ENCODE data around the gene LKAAEAR1.

LKAAEAR1 gene

DNA sequence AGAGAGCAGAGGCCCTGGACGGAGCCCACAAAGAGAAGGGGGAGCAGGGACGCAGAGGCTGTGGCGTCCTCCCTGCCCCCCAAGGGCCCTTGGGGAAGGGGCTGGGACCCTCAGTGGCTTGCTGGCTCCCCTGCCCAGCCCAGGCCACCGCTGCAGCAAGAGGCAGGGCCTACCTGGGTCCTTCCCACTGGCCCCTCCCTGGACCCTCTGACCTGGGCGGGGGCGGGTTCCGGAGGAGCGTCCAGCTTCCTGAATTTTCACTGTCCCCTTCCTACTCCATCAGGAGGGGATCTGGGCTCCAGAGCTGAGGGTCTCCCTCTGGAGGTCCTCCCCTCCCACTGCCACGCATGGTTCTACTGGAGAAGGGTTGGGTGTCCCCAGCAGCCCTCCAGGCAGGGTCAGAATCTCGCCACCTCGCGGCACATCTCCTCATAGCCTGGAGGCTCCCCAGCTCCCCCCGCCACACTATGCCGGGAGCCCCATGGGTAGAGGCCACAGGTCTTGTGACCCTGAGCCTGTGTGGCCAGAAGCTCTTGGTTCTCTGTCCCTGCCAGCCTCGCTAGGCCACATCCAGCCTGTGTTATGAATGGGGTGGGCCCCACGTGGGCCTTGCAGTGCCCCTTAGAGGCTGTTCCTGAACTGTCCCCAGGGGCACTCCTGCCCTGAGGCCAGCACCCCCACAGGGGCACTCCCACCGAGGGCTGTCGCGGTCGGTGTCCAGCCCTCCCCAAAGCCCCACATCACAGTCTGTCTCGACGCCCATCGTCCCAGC is 33.8 kb downstream of the LKAAEAR1 start:
- no peaks in the 10 kb centered on the region for H3K9me3 ChIP-seq (ENCODE audit: control insufficient read depth, low read length)
- H3K36me3 ChIP-seq (ENCODE audit: control insufficient read depth, insufficient read depth, low read length): no peaks in the 10 kb centered on the region
- H3K4me3 ChIP-seq (ENCODE audit: insufficient read depth, low read depth, low read length, poor library complexity, severe bottlenecking): no peak overlapping the region
- H3K27me3 ChIP-seq (replicated peaks; ENCODE audit: control insufficient read depth, insufficient read depth, low read length, poor library complexity, severe bottlenecking): peaks cover 44% of the 10 kb centered on the region
- H3K4me1 ChIP-seq (ENCODE audit: control insufficient read depth, insufficient read depth, low read length, poor library complexity, severe bottlenecking): peaks cover 16% of the 10 kb centered on the region
- H3K27ac ChIP-seq (ENCODE audit: insufficient read depth, low read length, poor library complexity, severe bottlenecking): no peak overlapping the region
- no peak for DNase-seq

DNA sequence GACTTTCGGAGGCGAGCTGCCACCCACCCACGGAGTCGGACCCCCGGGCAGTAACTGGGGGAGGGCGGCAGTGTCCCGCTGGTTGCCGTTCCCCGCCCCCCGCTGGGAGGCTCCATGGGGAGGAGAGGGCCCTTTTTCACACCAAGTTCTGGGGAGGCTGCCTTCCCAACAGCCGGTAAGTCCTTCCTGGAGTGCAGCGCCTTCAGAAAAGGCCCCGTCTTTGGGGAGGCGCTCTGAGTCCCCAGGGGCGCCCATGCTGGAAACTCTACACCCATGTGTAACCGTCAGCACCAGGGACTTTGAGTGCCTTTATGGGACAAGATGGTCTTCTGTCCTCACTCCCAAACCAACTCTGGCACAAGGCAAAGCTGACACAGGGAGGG is 34.3 kb downstream of the LKAAEAR1 start:
- Histone ChIP-seq H3K9me3 (ENCODE audit: control insufficient read depth, low read length) (no peaks in the 10 kb centered on the region), H3K4me3 (ENCODE audit: insufficient read depth, low read depth, low read length, poor library complexity, severe bottlenecking) (no peak overlapping the region), H3K27me3 (replicated peaks; ENCODE audit: control insufficient read depth, insufficient read depth, low read length, poor library complexity, severe bottlenecking) (peaks cover 44% of the 10 kb centered on the region), H3K36me3 (ENCODE audit: control insufficient read depth, insufficient read depth, low read length) (no peaks in the 10 kb centered on the region), H3K4me1 (ENCODE audit: control insufficient read depth, insufficient read depth, low read length, poor library complexity, severe bottlenecking) (peaks cover 16% of the 10 kb centered on the region), H3K27ac (ENCODE audit: insufficient read depth, low read length, poor library complexity, severe bottlenecking) (no peak overlapping the region)
- DNase-seq: no peak

DNA sequence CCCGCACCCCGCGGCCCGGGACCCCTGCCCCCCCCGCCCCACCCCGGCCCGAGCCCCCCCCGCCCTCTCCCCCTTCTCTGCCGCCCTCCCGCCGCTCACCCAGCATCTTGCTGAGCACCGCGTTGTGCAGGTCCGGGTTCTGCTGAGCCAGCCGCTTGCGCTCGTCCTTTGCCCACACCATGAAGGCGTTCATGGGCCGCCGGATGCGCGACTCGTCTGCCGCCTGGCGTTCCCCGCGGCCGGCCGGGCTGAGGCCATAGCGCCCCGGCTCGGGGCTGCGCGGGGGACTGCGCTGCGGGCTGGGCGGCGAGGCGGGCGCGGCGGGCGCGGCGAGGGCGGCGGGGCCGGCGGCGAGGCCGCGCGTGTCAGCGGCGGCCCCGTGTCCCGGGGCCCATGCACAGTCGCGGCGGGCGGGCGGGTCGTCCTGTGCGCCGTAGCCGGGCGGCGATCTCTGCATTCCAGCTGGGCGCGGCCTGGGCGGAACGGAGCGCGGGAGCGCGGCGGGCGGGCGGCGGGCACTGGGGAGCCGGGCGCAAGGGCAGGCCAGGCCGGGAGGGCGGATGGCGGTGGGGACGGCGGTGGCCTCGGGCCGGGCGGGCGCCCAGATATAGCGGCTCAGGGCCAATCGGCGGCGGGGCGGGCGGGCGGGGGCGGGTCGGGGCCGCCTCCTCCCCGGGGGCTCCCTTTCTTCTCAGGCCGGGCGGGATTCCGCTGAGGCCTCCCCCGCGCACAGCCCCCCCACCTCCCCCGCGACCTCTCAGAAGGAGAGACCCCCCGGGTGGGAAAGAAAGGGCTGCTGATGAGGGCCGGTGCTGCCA is 34.9 kb downstream of the LKAAEAR1 start, which contains the start of gene SOX18:
SOX18 (minus strand) TSS at position 580 of the 818 bp plus-strand sequence; CDS start at position 457, 123 bp downstream.
- no peak for DNase-seq
- no peak within 1 kb of the TSS for H3K27ac ChIP-seq (ENCODE audit: insufficient read depth, low read length, poor library complexity, severe bottlenecking)
- no peaks in the 10 kb centered on the region for H3K9me3 ChIP-seq (ENCODE audit: control insufficient read depth, low read length)
- peaks cover 16% of the 10 kb centered on the region for H3K4me1 ChIP-seq (ENCODE audit: control insufficient read depth, insufficient read depth, low read length, poor library complexity, severe bottlenecking)
- peaks cover 41% of the 10 kb centered on the region for H3K27me3 ChIP-seq (replicated peaks; ENCODE audit: control insufficient read depth, insufficient read depth, low read length, poor library complexity, severe bottlenecking)
- no peak within 1 kb of the TSS for H3K4me3 ChIP-seq (ENCODE audit: insufficient read depth, low read depth, low read length, poor library complexity, severe bottlenecking)
- H3K36me3 ChIP-seq (ENCODE audit: control insufficient read depth, insufficient read depth, low read length): no peaks in the 10 kb centered on the region

DNA sequence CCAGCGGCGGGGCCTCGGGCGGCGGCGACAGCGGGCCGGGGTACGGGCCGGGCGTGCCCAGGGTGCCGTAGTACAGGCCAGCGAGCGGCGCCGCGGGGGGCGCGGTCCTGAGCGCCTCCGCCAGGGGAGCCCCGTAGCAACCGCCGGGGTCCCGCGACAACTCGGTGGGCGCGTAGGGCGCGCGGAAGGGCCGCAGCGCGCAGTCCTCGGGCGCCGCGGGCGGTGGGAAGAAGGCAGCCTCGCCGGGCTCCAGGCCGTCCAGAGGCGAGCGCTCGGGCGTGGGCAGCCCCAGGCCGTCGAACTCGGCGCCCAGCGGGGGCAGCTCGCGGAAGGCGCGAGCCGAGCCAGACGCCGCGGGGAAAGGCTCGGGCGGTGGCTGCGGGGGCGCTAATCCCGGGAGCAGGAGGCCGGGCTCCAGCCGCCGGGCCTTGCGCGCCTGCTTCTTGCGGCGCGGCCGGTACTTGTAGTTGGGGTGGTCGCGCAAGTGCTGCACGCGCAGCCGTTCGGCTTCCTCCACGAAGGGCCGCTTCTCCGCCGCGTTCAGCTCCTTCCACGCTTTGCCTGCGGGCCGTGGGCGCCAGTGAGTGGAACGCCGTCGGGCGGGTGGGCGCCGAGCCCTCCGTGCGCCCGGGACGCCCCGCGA is 35.7 kb downstream of the LKAAEAR1 start:
- DNase-seq: no peak
- Histone ChIP-seq H3K27ac (ENCODE audit: insufficient read depth, low read length, poor library complexity, severe bottlenecking) (no peak overlapping the region), H3K4me3 (ENCODE audit: insufficient read depth, low read depth, low read length, poor library complexity, severe bottlenecking) (no peak overlapping the region), H3K9me3 (ENCODE audit: control insufficient read depth, low read length) (no peaks in the 10 kb centered on the region), H3K27me3 (replicated peaks; ENCODE audit: control insufficient read depth, insufficient read depth, low read length, poor library complexity, severe bottlenecking) (peaks cover 40% of the 10 kb centered on the region), H3K36me3 (ENCODE audit: control insufficient read depth, insufficient read depth, low read length) (no peaks in the 10 kb centered on the region), H3K4me1 (ENCODE audit: control insufficient read depth, insufficient read depth, low read length, poor library complexity, severe bottlenecking) (peaks cover 16% of the 10 kb centered on the region)

DNA sequence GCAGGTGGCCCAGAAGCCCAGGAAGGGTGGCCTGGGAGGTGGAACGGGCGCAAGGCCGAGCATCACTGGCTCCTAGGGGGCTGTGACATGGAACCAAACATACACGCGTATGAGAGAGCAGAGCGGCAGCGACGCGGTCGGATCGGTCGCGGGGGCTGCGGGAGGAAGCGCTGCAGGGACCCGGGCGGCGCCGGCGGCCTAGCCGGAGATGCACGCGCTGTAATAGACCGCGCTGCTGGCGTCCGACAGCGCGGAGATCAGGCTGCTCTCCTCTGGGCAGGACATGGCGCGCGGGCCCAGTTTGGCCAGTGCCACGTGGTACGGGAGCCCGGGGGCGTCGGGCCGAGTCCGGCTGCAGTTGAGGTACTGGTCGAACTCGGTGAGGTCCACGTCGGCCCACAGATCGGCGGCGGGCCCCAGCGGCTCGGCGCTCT is 36.2 kb downstream of the LKAAEAR1 start:
- Histone ChIP-seq H3K4me1 (ENCODE audit: control insufficient read depth, insufficient read depth, low read length, poor library complexity, severe bottlenecking) (peaks cover 16% of the 10 kb centered on the region), H3K36me3 (ENCODE audit: control insufficient read depth, insufficient read depth, low read length) (no peaks in the 10 kb centered on the region), H3K9me3 (ENCODE audit: control insufficient read depth, low read length) (no peaks in the 10 kb centered on the region), H3K4me3 (ENCODE audit: insufficient read depth, low read depth, low read length, poor library complexity, severe bottlenecking) (no peak overlapping the region), H3K27ac (ENCODE audit: insufficient read depth, low read length, poor library complexity, severe bottlenecking) (no peak overlapping the region), H3K27me3 (replicated peaks; ENCODE audit: control insufficient read depth, insufficient read depth, low read length, poor library complexity, severe bottlenecking) (peaks cover 40% of the 10 kb centered on the region)
- no peak for DNase-seq

DNA sequence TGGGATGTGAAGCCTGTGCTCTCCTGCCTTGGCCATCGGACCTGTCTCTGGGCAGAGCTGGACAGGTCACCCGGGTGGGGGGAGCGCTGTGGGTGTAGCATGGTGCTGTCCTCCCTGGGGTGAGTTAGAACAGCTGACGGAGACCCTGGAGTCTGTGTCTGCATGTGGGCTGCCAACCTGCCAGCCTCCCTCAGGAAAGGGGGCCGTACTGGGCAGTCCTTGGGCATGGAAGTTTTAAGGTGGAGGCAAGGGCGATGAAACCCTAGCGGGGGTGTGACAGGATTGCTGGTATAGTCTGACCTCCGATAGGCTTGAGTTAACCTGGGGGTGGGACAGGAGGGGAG is 37.2 kb downstream of the LKAAEAR1 start:
- peaks cover 20% of the 10 kb centered on the region for H3K4me1 ChIP-seq (ENCODE audit: control insufficient read depth, insufficient read depth, low read length, poor library complexity, severe bottlenecking)

DNA sequence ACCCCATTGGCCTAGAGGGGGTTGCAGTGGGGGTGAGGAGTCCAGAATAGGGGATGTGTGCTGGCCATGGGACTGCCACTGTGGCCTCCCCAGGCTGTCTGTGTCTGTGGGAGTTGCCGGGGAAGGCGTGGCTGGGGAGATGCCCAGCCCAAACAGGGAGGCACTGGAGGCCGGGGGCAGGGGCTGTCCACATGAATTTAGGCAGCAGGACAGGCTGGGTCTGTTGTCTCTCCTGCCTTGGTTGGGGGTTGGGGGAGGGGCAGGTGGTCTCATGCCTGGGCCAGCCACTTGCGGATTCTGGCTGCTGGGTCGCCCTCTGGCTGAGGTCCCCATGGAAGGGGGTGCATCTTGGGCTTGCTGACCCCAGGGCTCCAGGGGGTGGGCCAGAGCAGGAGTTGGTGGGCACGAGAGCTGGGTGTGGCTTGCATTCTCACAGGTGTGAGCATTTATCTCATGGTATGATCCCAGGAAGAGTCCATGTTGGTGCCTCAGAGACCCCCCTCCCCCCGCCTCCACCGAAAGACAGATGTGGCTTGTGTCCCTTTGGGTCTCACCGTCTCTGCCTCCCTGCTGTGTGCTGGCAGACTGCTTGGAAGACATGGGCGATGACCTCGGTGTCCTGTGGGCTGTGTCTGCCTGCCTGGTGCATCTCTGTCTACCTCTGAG is 38.7 kb downstream of the LKAAEAR1 start:
- Histone ChIP-seq H3K4me3 (ENCODE audit: insufficient read depth, low read depth, low read length, poor library complexity, severe bottlenecking) (no peak overlapping the region), H3K36me3 (ENCODE audit: control insufficient read depth, insufficient read depth, low read length) (no peaks in the 10 kb centered on the region), H3K27me3 (replicated peaks; ENCODE audit: control insufficient read depth, insufficient read depth, low read length, poor library complexity, severe bottlenecking) (peaks cover 20% of the 10 kb centered on the region)

More for the DNA sequence above, 37.2 kb downstream of the LKAAEAR1 start:
- peaks cover 34% of the 10 kb centered on the region for H3K27me3 ChIP-seq (replicated peaks; ENCODE audit: control insufficient read depth, insufficient read depth, low read length, poor library complexity, severe bottlenecking)
- no peak overlapping the region for H3K27ac ChIP-seq (ENCODE audit: insufficient read depth, low read length, poor library complexity, severe bottlenecking)
- H3K36me3 ChIP-seq (ENCODE audit: control insufficient read depth, insufficient read depth, low read length): no peaks in the 10 kb centered on the region
- H3K4me3 ChIP-seq (ENCODE audit: insufficient read depth, low read depth, low read length, poor library complexity, severe bottlenecking): no peak overlapping the region
- H3K9me3 ChIP-seq (ENCODE audit: control insufficient read depth, low read length): no peaks in the 10 kb centered on the region
- DNase-seq: no peak

DNA sequence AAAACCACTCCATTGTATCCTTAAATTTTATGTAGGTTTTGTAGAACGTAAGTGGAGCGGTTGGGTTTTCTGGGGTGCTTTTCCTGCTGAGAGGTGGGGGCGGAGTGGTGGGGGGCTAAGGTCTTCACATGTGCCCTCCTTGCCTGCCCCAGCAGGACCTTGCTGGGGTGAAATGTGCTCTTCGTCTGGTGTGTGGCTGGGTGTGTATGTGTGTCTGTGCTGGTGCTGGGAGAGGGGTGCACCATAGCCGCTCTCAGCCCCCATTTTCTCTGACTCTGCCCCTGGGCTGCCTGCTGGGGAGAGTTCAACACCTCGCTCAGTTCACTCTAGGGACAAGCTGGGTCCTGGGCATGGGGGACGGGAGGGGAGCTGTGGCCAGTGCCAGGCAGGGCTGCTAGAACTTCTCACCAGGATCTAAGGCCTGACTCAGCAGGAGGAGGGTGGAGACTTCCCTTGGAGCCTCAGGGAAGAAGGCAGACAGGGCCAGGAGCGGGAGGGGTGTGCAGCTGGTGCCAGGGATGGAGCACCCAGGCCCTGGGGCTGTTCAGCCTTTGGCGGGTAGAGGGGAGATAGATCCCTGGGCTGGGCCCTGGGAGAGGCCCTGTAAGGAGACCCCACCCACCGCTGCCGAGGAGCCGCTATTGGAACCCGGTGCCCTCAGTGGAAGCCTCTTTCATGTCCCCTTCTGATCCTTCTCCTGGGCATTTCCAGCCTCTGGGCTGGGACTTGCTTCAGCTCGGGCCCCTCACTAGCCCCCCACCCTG is 39.5 kb downstream of the LKAAEAR1 start:
- Histone ChIP-seq H3K27ac (ENCODE audit: insufficient read depth, low read length, poor library complexity, severe bottlenecking) (no peak overlapping the region), H3K4me1 (ENCODE audit: control insufficient read depth, insufficient read depth, low read length, poor library complexity, severe bottlenecking) (peaks cover 37% of the 10 kb centered on the region), H3K27me3 (replicated peaks; ENCODE audit: control insufficient read depth, insufficient read depth, low read length, poor library complexity, severe bottlenecking) (peaks cover 12% of the 10 kb centered on the region), H3K4me3 (ENCODE audit: insufficient read depth, low read depth, low read length, poor library complexity, severe bottlenecking) (no peak overlapping the region), H3K36me3 (ENCODE audit: control insufficient read depth, insufficient read depth, low read length) (no peaks in the 10 kb centered on the region), H3K9me3 (ENCODE audit: control insufficient read depth, low read length) (no peaks in the 10 kb centered on the region)
- DNase-seq: no peak

More for the DNA sequence above, 38.7 kb downstream of the LKAAEAR1 start:
- Histone ChIP-seq H3K4me1 (ENCODE audit: control insufficient read depth, insufficient read depth, low read length, poor library complexity, severe bottlenecking) (peaks cover 35% of the 10 kb centered on the region), H3K9me3 (ENCODE audit: control insufficient read depth, low read length) (no peaks in the 10 kb centered on the region), H3K27ac (ENCODE audit: insufficient read depth, low read length, poor library complexity, severe bottlenecking) (no peak overlapping the region)
- DNase-seq: no peak

DNA sequence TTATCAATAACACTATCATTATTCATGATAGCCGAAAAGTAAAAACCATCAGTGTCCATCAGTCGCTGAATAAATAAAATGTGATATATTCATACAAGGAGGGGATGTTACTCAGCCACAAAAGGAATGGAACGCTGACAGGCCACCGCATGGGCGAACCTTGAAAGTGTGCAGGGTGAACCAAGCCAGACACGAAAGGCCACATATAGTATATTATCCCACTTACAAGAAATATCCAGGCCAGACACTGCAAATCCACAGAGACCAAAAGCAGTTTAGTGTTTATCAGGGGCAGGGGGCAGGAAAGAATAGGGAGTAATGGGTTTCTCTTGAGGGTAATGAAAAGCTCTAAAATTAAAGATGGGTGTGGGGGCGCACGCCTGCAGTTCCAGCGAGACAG is 40.4 kb downstream of the LKAAEAR1 start:
- Histone ChIP-seq H3K27ac (ENCODE audit: insufficient read depth, low read length, poor library complexity, severe bottlenecking) (no peak overlapping the region), H3K27me3 (replicated peaks; ENCODE audit: control insufficient read depth, insufficient read depth, low read length, poor library complexity, severe bottlenecking) (peaks cover 12% of the 10 kb centered on the region), H3K36me3 (ENCODE audit: control insufficient read depth, insufficient read depth, low read length) (no peaks in the 10 kb centered on the region), H3K9me3 (ENCODE audit: control insufficient read depth, low read length) (no peaks in the 10 kb centered on the region), H3K4me3 (ENCODE audit: insufficient read depth, low read depth, low read length, poor library complexity, severe bottlenecking) (no peak overlapping the region), H3K4me1 (ENCODE audit: control insufficient read depth, insufficient read depth, low read length, poor library complexity, severe bottlenecking) (peaks cover 44% of the 10 kb centered on the region)
- DNase-seq: no peak

Measured in effector memory CD4-positive, alpha-beta T cell (primary cell).